ENCODE data around the gene PDGFA.

The PDGFA gene

GRCh38 chr7:515628-516027, 4.0 kb downstream of the PDGFA start:
- DNase-seq: no peak

GRCh38 chr7:514651-515598, 4.7 kb downstream of the PDGFA start:
- no peak for DNase-seq

- no peak for DNase-seq
Observed at GRCh38 chr7:514242-514641, 5.4 kb downstream of the PDGFA start.

- no peak for DNase-seq
Observed at GRCh38 chr7:513521-514166, 6.0 kb downstream of the PDGFA start.

- no peak for DNase-seq
Observed at GRCh38 chr7:512541-513311, 6.9 kb downstream of the PDGFA start.

- no peak for DNase-seq
Observed at GRCh38 chr7:512146-512510, 7.5 kb downstream of the PDGFA start.

GRCh38 chr7:511476-512145, 8.0 kb downstream of the PDGFA start:
- DNase-seq: no peak

GRCh38 chr7:510782-511281, 8.8 kb downstream of the PDGFA start:
- DNase-seq: no peak

- DNase-seq: no peak
Observed at GRCh38 chr7:510131-510481, 9.5 kb downstream of the PDGFA start.

- DNase-seq: no peak
Observed at GRCh38 chr7:509426-510130, 10.1 kb downstream of the PDGFA start.

- DNase-seq: no peak
Observed at GRCh38 chr7:508461-509170, 11.0 kb downstream of the PDGFA start.

GRCh38 chr7:507623-508300, 11.9 kb downstream of the PDGFA start:
- DNase-seq: no peak

- no peak for DNase-seq
Observed at GRCh38 chr7:506921-507622, 12.6 kb downstream of the PDGFA start.

GRCh38 chr7:506391-506831, 13.2 kb downstream of the PDGFA start:
- no peak for DNase-seq

GRCh38 chr7:505171-505570, 14.5 kb downstream of the PDGFA start:
- no peak for DNase-seq

- no peak for DNase-seq
Observed at GRCh38 chr7:504221-505111, 15.2 kb downstream of the PDGFA start.

- DNase-seq: no peak
Observed at GRCh38 chr7:503575-504111, 16.0 kb downstream of the PDGFA start.

GRCh38 chr7:502296-502695, 17.4 kb downstream of the PDGFA start:
- DNase-seq: no peak

GRCh38 chr7:501526-501925, 18.1 kb downstream of the PDGFA start:
- DNase-seq: no peak
